Endothelial cell of umbilical vein (primary cell): ENCODE measurements around the gene EDN1. TPM values are rescaled to one million over a fixed set of nuclear protein-coding genes. Genes with fewer than 3 reads are reported as not detected.

Source experiments
- BruUV-seq: library from RNA; stranded (reverse); fragments of 400-500 nt; replicated peaks from 2 replicates; lab custom pipeline; 2021; lab: Mats Ljungman, UMichigan
- CTCF ChIA-PET: fragments of 300-600, 350-600 bp; sonication (Branson Sonifier 250); formaldehyde crosslinking; loops from one replicate; lab custom pipeline; 2021; ENCODE audit warnings: antibody characterized with exemption, inconsistent platforms; lab: Charles Lee
- POLR2A ChIA-PET: fragments of 300-600, 350-600 bp; sonication (Branson Sonifier 250); formaldehyde crosslinking; loops from one replicate; lab custom pipeline; 2021; ENCODE audit warnings: antibody characterized with exemption, inconsistent platforms; lab: Charles Lee
- DNase-seq: peaks from one replicate; pipeline ENCODE4 v3.0.0-alpha.2; 2011; ENCODE audit warnings: low read depth, low spot score
- FAIRE-seq: peaks from 2 replicates; lab custom pipeline; 2011; peaks lifted over from hg19 to GRCh38; lab: Jason Lieb, UNC
- H2AFZ ChIP-seq: 2 replicates; pipeline ENCODE4 v1.6.0; 2012; ENCODE audit warnings: low read depth, low read length, control low read depth, inconsistent platforms
- H3K27ac ChIP-seq: 2 replicates; pipeline ENCODE4 v1.5.1; 2011; ENCODE audit warnings: low read depth, mild to moderate bottlenecking, control low read depth, low read length, moderate library complexity; ENCODE audit not compliant: insufficient read depth
- H3K27me3 ChIP-seq, 2 experiments: 2 replicates each; pipeline versions ENCODE4 v1.6.0 to v1.6.1; 2011; ENCODE audit warnings: low read length in 2 of 2, mixed read lengths in 1 of 2; ENCODE audit not compliant: control insufficient read depth in 2 of 2, insufficient read depth in 2 of 2
- H3K36me3 ChIP-seq, 2 experiments: 2 replicates in 1 of 2; 3 replicates in 1 of 2; pipeline ENCODE4 v1.5.1; 2011; ENCODE audit warnings: low read length in 2 of 2, mild to moderate bottlenecking in 1 of 2, moderate library complexity in 1 of 2; ENCODE audit not compliant: control insufficient read depth in 2 of 2, insufficient read depth in 2 of 2; ENCODE audit errors: extremely low read depth in 1 of 2
- H3K4me1 ChIP-seq: 3 replicates; pipeline ENCODE4 v1.5.1; 2011; ENCODE audit warnings: mild to moderate bottlenecking, low read length; ENCODE audit not compliant: control insufficient read depth, insufficient read depth; ENCODE audit errors: extremely low read depth
- H3K4me2 ChIP-seq: 2 replicates; pipeline ENCODE4 v1.6.1; 2011; ENCODE audit warnings: low read length, control low read depth, mixed read lengths; ENCODE audit not compliant: insufficient read depth
- H3K4me3 ChIP-seq, 3 experiments: fragments of 200-600 bp in 1 of 3; sonication (generic), shearing (Covaris generic) in 1 of 3; replicated peaks in 1 of 3; 2 replicates each; pipeline ENCODE4 v1.5.1; 2011 to 2016; ENCODE audit warnings: control low read depth in 3 of 3, low read length in 3 of 3, mild to moderate bottlenecking in 2 of 3, inconsistent platforms in 1 of 3, low read depth in 1 of 3, moderate library complexity in 1 of 3; ENCODE audit not compliant: insufficient read depth in 1 of 3
- H3K79me2 ChIP-seq: 2 replicates; pipeline ENCODE4 v1.6.0; 2012; ENCODE audit warnings: low read length, inconsistent platforms; ENCODE audit not compliant: control insufficient read depth, insufficient read depth
- H3K9ac ChIP-seq: replicated peaks from 2 replicates; pipeline ENCODE3; 2011; ENCODE audit warnings: low read length, control low read depth; ENCODE audit not compliant: insufficient read depth; ENCODE audit errors: extremely low read depth
- H3K9me1 ChIP-seq: replicated peaks from 3 replicates; pipeline ENCODE4 v1.6.0; 2011; ENCODE audit warnings: mild to moderate bottlenecking, low read length; ENCODE audit not compliant: control insufficient read depth, insufficient read depth; ENCODE audit errors: extremely low read depth
- H3K9me3 ChIP-seq: replicated peaks from 2 replicates; pipeline ENCODE4 v1.5.1; 2012; ENCODE audit warnings: low read length, inconsistent platforms; ENCODE audit not compliant: control insufficient read depth, insufficient read depth
- H4K20me1 ChIP-seq: replicated peaks from 2 replicates; pipeline ENCODE3; 2011; ENCODE audit warnings: mild to moderate bottlenecking, low read length; ENCODE audit not compliant: control insufficient read depth, insufficient read depth; ENCODE audit errors: extremely low read depth
- EZH2 ChIP-seq: IDR thresholded peaks from 2 replicates; pipeline ENCODE4 v1.6.1; 2012; ENCODE audit warnings: borderline replicate concordance, low read depth, mild to moderate bottlenecking, moderate library complexity, low read length, inconsistent platforms; ENCODE audit not compliant: severe bottlenecking
- GATA2 ChIP-seq: IDR thresholded peaks from 2 replicates; pipeline ENCODE4 v1.7.0; 2011; ENCODE audit warnings: low read depth, mild to moderate bottlenecking, moderate library complexity, mixed read lengths, low read length; ENCODE audit not compliant: insufficient read length, insufficient read depth
- JUN ChIP-seq: IDR thresholded peaks from 2 replicates; pipeline ENCODE4 v1.6.1; 2011; ENCODE audit warnings: borderline replicate concordance, low read depth; ENCODE audit not compliant: insufficient read length, insufficient read depth
- MYC ChIP-seq: IDR thresholded peaks from one replicate; pipeline ENCODE4 v1.6.1; 2011; ENCODE audit warnings: mild to moderate bottlenecking, low read depth, low read length
- POLR2A ChIP-seq: IDR thresholded peaks from 2 replicates; pipeline ENCODE4 v1.6.1; 2012; ENCODE audit warnings: low read depth, mild to moderate bottlenecking, control low read depth, low read length
- POLR2AphosphoS5 ChIP-seq: IDR thresholded peaks from 2 replicates; pipeline ENCODE4 v1.6.1; 2012; ENCODE audit warnings: low read depth, mild to moderate bottlenecking, control low read depth, low read length, moderate library complexity; ENCODE audit not compliant: insufficient read depth
- dilution Hi-C: fragments of 300-500 bp; cut with MboI; formaldehyde crosslinking; loops from one replicate; pipeline ENCODE4 v1.15.0; 2019; ENCODE audit warnings: low sequenced_read_pairs; ENCODE audit not compliant: extremely low pct_ligation_motif_present
- intact Hi-C: fragments of 100-400 bp; cut with micrococcal nuclease; formaldehyde crosslinking; loops from one replicate; pipeline ENCODE4 v1.10.0; 2022
- polyA plus RNA-seq, 4 experiments: library from polyadenylated mRNA; depleted of rRNA in 3 of 4; stranded (reverse) in 3 of 4; unstranded in 1 of 4; fragments of >200 nt; gene quantifications; 2 replicates each; pipeline versions ENCODE4 v1.2.1 to v1.2.3, GENCODE V29; 2011 to 2012; ENCODE audit warnings: missing spikeins in 1 of 4
- total RNA-seq: library from RNA; stranded (reverse); gene quantifications from 2 replicates; pipeline ENCODE4 v1.2.3, GENCODE V29; 2021
- TF ChIP-seq, protein P1 (sequence below): IDR thresholded peaks from 2 replicates; pipeline ENCODE4 v1.6.1; 2011; ENCODE audit not compliant: insufficient read depth, insufficient read length
- TF ChIP-seq, protein P2 (sequence below), 2 donors: IDR thresholded peaks; 1 replicate in 1 of 2; 2 replicates in 1 of 2; pipeline ENCODE4 v1.5.1; 2011; ENCODE audit warnings: low read length in 2 of 2, mild to moderate bottlenecking in 2 of 2, moderate library complexity in 2 of 2, control low read depth in 1 of 2, inconsistent platforms in 1 of 2, low read depth in 1 of 2; ENCODE audit not compliant: insufficient read depth in 1 of 2; ENCODE audit errors: extremely low read depth in 1 of 2

Gene EDN1
- total and polyA plus RNA-seq, 2 donors (not counting 3 experiments of a cell fraction or from before 2014, with no cell fraction given) = 493 to 498 TPM

DNA sequence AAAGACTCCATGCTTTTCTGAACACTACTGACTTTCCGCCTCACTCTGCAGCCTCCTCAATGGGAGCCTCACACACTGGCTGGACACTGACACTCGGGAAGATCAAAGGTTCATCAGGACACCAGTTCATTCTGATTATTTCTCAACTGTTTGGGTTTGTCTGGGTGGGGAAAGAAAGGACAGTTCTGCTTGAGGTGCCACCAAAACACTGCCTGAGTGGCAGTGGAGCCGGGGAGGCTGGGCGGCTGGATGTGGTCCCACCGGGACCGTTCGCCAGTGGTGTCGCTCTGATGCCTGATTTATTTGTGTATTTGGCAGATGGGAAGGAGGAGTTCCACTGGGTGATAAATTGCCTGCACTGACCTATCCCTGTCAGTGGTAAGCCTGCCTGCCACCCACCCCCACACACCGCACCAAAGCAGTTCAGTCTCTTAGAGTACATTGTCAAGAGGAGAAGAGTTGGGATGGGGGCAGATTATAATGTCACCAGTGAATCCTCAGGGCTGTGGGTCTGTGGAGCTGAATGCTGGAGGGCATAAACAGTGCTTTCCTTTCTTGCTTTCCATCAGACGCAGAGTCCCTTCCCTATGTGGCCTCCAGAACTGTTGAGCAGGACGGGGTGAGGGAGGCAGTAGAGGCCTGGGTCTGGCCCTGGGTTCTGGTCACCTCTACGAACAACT lies 49.8 kb downstream of the EDN1 start:
- no peak overlapping the region for H3K27ac ChIP-seq
- H2AFZ ChIP-seq = no peak overlapping the region
- TF ChIP-seq JUN (no peak), POLR2AphosphoS5 (no peak), MYC (no peak), GATA2 (no peak), EZH2 (no peak), POLR2A (no peak)
- TF ChIP-seq, protein P1, sequence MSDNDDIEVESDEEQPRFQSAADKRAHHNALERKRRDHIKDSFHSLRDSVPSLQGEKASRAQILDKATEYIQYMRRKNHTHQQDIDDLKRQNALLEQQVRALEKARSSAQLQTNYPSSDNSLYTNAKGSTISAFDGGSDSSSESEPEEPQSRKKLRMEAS = no peak
- TF ChIP-seq, protein P2, sequence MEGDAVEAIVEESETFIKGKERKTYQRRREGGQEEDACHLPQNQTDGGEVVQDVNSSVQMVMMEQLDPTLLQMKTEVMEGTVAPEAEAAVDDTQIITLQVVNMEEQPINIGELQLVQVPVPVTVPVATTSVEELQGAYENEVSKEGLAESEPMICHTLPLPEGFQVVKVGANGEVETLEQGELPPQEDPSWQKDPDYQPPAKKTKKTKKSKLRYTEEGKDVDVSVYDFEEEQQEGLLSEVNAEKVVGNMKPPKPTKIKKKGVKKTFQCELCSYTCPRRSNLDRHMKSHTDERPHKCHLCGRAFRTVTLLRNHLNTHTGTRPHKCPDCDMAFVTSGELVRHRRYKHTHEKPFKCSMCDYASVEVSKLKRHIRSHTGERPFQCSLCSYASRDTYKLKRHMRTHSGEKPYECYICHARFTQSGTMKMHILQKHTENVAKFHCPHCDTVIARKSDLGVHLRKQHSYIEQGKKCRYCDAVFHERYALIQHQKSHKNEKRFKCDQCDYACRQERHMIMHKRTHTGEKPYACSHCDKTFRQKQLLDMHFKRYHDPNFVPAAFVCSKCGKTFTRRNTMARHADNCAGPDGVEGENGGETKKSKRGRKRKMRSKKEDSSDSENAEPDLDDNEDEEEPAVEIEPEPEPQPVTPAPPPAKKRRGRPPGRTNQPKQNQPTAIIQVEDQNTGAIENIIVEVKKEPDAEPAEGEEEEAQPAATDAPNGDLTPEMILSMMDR (IDR thresholded peaks at IDR 0.05; ENCODE audit: extremely low read depth in 1 of 2, insufficient read depth in 1 of 2, low read depth in 1 of 2, low read length in 2 of 2) = no peak
- H4K20me1 ChIP-seq = no peaks in the 10 kb centered on the region
- no peaks in the 10 kb centered on the region for H3K27me3 ChIP-seq
- H3K4me1 ChIP-seq = peaks cover 13% of the 10 kb centered on the region
- DNase-seq (no peak), FAIRE-seq (no peak)
- dilution Hi-C loops = no loop called here
- no peaks in the 10 kb centered on the region for H3K36me3 ChIP-seq
- intact Hi-C loops = no loop called here
- H3K79me2 ChIP-seq = no peaks in the 10 kb centered on the region
- H3K9me1 ChIP-seq = no peaks in the 10 kb centered on the region
- no peak overlapping the region for H3K4me2 ChIP-seq
- CTCF ChIA-PET = no interaction called here
- no peak overlapping the region for H3K9ac ChIP-seq
- no TSS peak for BruUV-seq
- no peaks in the 10 kb centered on the region for H3K9me3 ChIP-seq
- H3K4me3 ChIP-seq = no peak overlapping the region
- POLR2A ChIA-PET = no interaction called here
